MCF 10A (cell line): ENCODE results near the gene CPOX. TPM values are rescaled to one million over a fixed set of nuclear protein-coding genes. Genes with fewer than 3 reads are reported as not detected.
A peak's percentile ranks its signal among the peaks of the same experiment; 100 is the strongest.

ENCODE experiments used
- BruUV-seq: library from RNA; stranded (reverse); fragments of 400-500 nt; replicated peaks from 2 replicates; lab custom pipeline; 2021; lab: Mats Ljungman, UMichigan
- CTCF ChIA-PET: fragments of 300-600 bp; sonication (Branson Sonifier 250); formaldehyde crosslinking; extraction: SDS; loops from one replicate; lab custom pipeline; 2021; ENCODE audit warnings: antibody characterized with exemption, inconsistent platforms; lab: Yijun Ruan, JAX
- POLR2A ChIA-PET: fragments of 300-600, 350-650 bp; sonication (Branson Sonifier 250); formaldehyde crosslinking; extraction: SDS; loops from one replicate; lab custom pipeline; 2020; ENCODE audit warnings: antibody characterized with exemption, inconsistent platforms; lab: Yijun Ruan, JAX
- DNase-seq: peaks from one replicate; pipeline ENCODE4 v3.0.0-alpha.2; 2018; ENCODE audit not compliant: unreplicated experiment
- H3K27ac Mint-ChIP-seq: one replicate; pipeline ENCODE4 v1.8.0; 2022; ENCODE audit warnings: mild to moderate bottlenecking, low read depth, mixed read lengths; ENCODE audit not compliant: unreplicated experiment
- H3K27me3 Mint-ChIP-seq: one replicate; pipeline ENCODE4 v1.8.0; 2022; ENCODE audit warnings: mixed read lengths; ENCODE audit not compliant: insufficient read depth, unreplicated experiment
- H3K36me3 Mint-ChIP-seq: one replicate; pipeline ENCODE4 v1.8.0; 2022; ENCODE audit warnings: mild to moderate bottlenecking, moderate library complexity, mixed read lengths; ENCODE audit not compliant: insufficient read depth, unreplicated experiment
- H3K4me1 Mint-ChIP-seq: one replicate; pipeline ENCODE4 v1.8.0; 2022; ENCODE audit warnings: mixed read lengths; ENCODE audit not compliant: insufficient read depth, unreplicated experiment
- H3K4me3 Mint-ChIP-seq: one replicate; pipeline ENCODE4 v1.8.0; 2022; ENCODE audit warnings: mild to moderate bottlenecking, moderate library complexity, mixed read lengths; ENCODE audit not compliant: unreplicated experiment
- H3K9me3 Mint-ChIP-seq: one replicate; pipeline ENCODE4 v1.8.0; 2022; ENCODE audit warnings: mixed read lengths; ENCODE audit not compliant: unreplicated experiment
- intact Hi-C: fragments of 100-400 bp; cut with micrococcal nuclease; formaldehyde crosslinking; loops from 2 replicates; pipeline ENCODE4 v1.14.1; 2022
- total RNA-seq: library from RNA; stranded (reverse); gene quantifications from 2 replicates; pipeline ENCODE4 v1.2.3, GENCODE V29; 2022
- TF ChIP-seq, protein P1 (sequence below): fragments of 200-600 bp; IDR thresholded peaks from one replicate; pipeline ENCODE4 v1.8.0; 2022; ENCODE audit warnings: antibody characterized with exemption, mild to moderate bottlenecking; ENCODE audit not compliant: unreplicated experiment

The CPOX gene
- total RNA-seq, 1 experiment from 2014 or later = 10.8 TPM

DNA sequence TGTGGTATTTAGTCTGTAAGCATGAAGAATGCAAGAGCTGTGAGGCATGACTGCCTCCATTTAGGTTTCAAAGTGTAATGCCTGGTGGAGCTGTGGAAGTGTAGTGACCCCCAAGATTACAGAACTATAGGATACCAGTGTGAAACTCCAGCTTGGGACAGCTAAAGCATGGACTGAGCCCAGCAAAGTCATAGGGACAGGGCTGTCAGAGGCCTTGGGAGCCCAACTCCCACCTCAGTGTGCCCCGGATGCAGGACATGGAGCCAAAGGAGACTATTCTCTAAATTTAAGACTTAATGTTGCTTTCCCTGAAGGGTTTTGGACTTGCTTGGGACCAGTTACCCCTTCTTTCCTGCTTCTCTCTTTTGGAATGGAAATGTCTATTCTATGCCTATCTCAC, 50.8 kb downstream of the CPOX start:
- Mint-ChIP-seq H3K4me1 (no peaks in the 10 kb centered on the region), H3K27me3 (no peaks in the 10 kb centered on the region), H3K9me3 (no peaks in the 10 kb centered on the region), H3K27ac (no peak overlapping the region), H3K4me3 (no peak overlapping the region), H3K36me3 (no peaks in the 10 kb centered on the region)
- POLR2A ChIA-PET = no interaction called here
- CTCF ChIA-PET = interaction anchor here (0.6 kb wide), 2 partner anchors 189 to 218 kb away, joined by 4 to 5 read pairs; no protein-coding TSS in a partner anchor
- TF ChIP-seq, protein P1, sequence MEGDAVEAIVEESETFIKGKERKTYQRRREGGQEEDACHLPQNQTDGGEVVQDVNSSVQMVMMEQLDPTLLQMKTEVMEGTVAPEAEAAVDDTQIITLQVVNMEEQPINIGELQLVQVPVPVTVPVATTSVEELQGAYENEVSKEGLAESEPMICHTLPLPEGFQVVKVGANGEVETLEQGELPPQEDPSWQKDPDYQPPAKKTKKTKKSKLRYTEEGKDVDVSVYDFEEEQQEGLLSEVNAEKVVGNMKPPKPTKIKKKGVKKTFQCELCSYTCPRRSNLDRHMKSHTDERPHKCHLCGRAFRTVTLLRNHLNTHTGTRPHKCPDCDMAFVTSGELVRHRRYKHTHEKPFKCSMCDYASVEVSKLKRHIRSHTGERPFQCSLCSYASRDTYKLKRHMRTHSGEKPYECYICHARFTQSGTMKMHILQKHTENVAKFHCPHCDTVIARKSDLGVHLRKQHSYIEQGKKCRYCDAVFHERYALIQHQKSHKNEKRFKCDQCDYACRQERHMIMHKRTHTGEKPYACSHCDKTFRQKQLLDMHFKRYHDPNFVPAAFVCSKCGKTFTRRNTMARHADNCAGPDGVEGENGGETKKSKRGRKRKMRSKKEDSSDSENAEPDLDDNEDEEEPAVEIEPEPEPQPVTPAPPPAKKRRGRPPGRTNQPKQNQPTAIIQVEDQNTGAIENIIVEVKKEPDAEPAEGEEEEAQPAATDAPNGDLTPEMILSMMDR = no peak
- no peak for DNase-seq
- BruUV-seq = no TSS peak
- intact Hi-C loops = no loop called here

DNA sequence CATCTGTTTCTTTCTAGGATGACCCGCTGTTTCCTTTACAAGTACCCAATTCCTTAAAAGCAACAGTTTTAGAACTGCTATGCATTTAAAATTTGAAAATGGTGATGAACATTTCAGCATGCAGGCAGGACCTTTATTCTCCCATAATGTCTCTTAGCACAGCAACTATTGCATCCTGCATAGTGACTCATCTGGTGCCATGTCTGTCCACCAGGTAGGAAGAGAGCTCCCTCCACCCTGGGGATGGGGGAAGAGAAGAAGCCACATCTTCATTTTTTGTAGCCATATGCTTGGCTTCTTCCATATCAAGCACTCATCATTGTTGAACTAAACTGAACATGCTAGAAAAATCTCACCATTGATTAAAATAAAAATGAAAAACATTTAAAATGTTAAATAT, 51.7 kb downstream of the CPOX start:
- no TSS peak for BruUV-seq
- no peaks in the 10 kb centered on the region for H3K9me3 Mint-ChIP-seq

DNA sequence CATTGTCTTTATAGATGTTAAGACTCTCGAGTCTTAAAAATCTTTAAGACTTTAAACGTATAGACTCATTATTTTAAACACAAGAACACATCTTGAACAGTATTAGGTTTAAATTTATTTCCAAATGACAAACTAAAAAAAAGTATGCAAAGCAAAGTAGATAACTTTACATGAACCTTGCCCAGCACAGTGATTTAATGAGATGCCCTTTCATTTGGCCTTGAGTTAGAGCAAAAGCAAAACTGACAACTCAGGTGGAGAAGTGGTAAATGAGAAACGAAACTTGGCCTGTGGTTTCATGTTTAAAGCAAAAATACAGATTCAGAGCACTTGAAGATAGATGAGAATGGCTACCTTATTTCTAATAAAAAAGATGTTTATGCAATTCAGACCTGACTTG, 53.1 kb downstream of the CPOX start:
- ChIA-PET POLR2A (no interaction called here), CTCF (no interaction called here)
- H3K4me1 Mint-ChIP-seq = no peaks in the 10 kb centered on the region
- no peaks in the 10 kb centered on the region for H3K36me3 Mint-ChIP-seq
- no TSS peak for BruUV-seq
- no peak for DNase-seq
- no peaks in the 10 kb centered on the region for H3K9me3 Mint-ChIP-seq
- intact Hi-C loops = no loop called here
- no peaks in the 10 kb centered on the region for H3K27me3 Mint-ChIP-seq
- TF ChIP-seq, protein P1 = no peak
- H3K4me3 Mint-ChIP-seq = no peak overlapping the region
- no peak overlapping the region for H3K27ac Mint-ChIP-seq

More for the DNA sequence above, 51.7 kb downstream of the CPOX start:
- H3K27me3 Mint-ChIP-seq = no peaks in the 10 kb centered on the region
- ChIA-PET POLR2A (no interaction called here), CTCF (no interaction called here)
- TF ChIP-seq, protein P1 = no peak
- H3K4me1 Mint-ChIP-seq = no peaks in the 10 kb centered on the region
- DNase-seq = peak; percentile 11
- intact Hi-C loops = no loop called here
- no peak overlapping the region for H3K4me3 Mint-ChIP-seq
- no peak overlapping the region for H3K27ac Mint-ChIP-seq
- no peaks in the 10 kb centered on the region for H3K36me3 Mint-ChIP-seq

DNA sequence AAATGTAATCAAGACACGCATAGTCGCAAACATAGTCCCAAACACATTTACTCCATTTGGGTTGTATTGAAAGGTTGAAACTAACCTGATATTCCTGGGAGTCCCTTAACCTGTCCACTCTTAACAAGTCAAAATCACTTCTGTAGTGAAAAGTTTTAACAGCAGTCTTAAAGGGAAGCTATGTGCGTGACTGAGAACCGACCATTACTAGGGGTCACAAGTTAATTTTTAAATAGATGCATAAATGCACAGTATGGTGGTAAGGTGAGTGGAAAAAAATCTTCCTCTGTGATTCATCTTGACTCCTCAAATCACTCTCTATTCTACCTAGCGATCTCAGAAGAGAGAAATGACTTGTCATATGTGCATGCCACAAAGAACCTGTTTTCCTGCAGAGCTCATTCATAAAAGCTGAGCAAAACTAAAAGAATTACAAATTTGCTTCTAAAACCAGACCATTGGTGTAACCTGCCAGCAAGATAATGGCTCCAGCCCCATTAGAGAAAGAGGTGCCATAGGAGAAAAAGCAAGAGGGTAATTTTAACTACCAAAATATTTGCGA, 56.9 kb downstream of the CPOX start:
- H3K36me3 Mint-ChIP-seq = no peaks in the 10 kb centered on the region
- no TSS peak for BruUV-seq
- H3K27me3 Mint-ChIP-seq = no peaks in the 10 kb centered on the region
- no peak overlapping the region for H3K27ac Mint-ChIP-seq
- intact Hi-C loops = no loop called here
- H3K9me3 Mint-ChIP-seq = no peaks in the 10 kb centered on the region
- H3K4me1 Mint-ChIP-seq = no peaks in the 10 kb centered on the region
- H3K4me3 Mint-ChIP-seq = no peak overlapping the region
- TF ChIP-seq, protein P1 = no peak
- ChIA-PET POLR2A (interaction anchor here (1.3 kb wide), 1 partner anchor 13 kb away, joined by 8 read pairs; the partner anchor contains the start of gene CLDND1), CTCF (interaction anchor here (0.6 to 1.0 kb wide), 7 partner anchors 8 to 1397 kb away, joined by 3 to 4 read pairs (median 3); no protein-coding TSS in a partner anchor)
- DNase-seq = no peak
